ENCODE results near the gene ABO. TPM values are rescaled to one million over a fixed set of nuclear protein-coding genes. Genes with fewer than 3 reads are reported as not detected.
"Not testable (repeated sequence)": the region's sequence is repeated elsewhere in the genome, so short reads cannot be mapped to it uniquely, and the experiment has no call there.

Gene ABO
- 0.03 TPM for total RNA-seq

GRCh38 chr9:133275105-133276000, at the start of gene ABO:
Gene ABO (minus strand): TSS chr9:133275201.
- ATAC-seq (peak; percentile 14), DNase-seq (ENCODE audit: low spot score) (peak; percentile 32)

DNA sequence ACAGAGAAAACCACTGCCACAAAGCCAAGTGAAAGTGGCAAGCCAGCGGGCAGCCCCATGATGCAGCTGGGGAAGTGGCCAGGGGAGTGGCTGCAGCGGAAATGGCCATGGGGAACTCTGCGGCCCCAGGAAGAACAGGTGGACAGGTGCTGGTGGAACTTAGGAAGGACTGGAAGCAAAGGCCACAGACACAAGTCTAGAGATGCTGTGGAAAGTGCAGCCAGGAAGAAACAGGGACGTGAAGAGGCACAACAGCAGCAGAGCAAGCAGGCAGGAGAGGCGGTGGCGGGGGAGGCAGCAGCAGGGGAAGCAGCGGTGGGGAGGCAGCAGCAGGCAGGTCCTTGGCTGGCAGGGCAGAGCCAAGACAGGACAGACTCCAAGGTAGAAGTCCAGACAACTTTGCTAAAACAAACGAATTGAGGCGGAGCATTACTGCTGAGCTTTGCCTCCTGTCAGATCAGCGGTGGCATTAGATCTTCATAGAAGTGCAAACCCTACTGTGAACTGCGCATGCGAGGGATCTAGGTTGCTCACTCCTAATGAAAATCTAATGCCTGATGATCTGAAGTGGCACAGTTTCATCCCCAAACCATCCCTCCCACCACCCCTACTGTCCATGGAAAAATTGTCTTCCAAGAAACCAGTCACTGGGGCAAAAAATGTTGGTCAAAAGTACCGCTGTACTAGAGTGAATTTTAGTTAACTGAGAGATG, 49.1 kb upstream of the ABO start:
- DNase-seq (ENCODE audit: low spot score) (no peak), ATAC-seq (no peak)

DNA sequence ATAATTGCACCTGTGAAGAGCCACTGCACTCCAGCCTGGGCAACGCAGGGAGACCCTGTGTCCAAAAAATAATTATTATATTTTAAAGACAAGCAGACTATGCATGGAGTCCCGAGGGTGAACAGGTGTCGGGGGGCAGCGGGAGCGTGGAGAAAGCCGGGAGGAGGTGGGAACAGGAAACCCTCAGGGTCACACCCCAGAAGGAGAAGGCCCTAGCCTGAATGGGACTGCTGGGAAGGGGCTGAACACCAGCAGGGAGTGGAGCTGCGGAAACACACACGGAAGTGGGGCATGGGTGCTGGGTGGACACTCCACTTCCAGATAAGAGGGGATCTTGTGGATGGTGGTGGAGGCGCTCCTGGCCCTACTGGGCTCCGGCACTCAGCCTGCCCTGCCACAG, 48.2 kb upstream of the ABO start:
- DNase-seq (ENCODE audit: low spot score): no peak

DNA sequence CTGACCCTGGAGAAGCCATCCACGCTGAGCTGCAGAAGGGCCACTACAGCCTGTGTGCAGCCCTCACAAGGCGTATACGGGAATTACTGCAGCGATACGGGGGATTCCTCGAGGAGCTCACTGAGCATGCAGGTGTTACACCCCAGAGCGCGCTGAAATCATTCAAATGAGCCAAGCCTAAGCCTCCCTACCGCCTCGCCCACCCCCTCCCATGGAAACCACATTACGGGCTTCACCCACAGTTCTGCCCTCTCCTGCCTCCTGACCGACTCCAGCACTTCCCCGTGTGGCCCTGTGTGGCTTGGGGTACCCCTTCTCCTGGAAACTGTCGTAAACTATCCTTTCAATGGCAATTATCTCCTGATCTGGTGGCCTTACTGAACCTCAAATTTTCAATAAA, 47.7 kb upstream of the ABO start:
- DNase-seq (ENCODE audit: low spot score) (no peak), ATAC-seq (no peak)

More for the DNA sequence above, 48.2 kb upstream of the ABO start:
- ATAC-seq: no peak

GRCh38 chr9:133321411-133321935, 46.5 kb upstream of the ABO start:
- ATAC-seq (no peak), DNase-seq (ENCODE audit: low spot score) (peak; percentile 12)

GRCh38 chr9:133320421-133320881, 45.5 kb upstream of the ABO start:
- ATAC-seq: no peak
- DNase-seq (ENCODE audit: low spot score): no peak

GRCh38 chr9:133317551-133317950, 42.5 kb upstream of the ABO start:
- not testable (repeated sequence) for ATAC-seq
- DNase-seq (ENCODE audit: low spot score): peak; percentile 24

DNA sequence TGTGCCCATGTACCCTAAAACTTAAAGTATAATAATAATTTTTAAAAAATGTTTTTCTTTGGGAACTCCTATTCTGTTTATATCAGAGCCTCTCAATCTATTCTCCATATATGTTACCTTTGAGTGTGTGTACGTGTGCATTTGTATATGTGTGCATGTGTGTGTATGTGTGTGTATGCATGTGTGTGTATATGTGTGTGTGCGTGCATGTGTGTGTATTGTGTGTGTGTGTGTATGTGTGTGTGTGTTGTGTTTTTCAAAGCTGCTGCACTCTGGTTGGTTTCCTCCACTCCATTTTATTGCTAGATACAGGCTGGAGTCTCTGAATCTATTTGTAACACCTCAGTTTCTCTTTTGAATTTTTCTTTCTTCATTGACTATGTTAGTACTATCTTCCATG, 41.0 kb upstream of the ABO start:
- no peak for DNase-seq (ENCODE audit: low spot score)
- ATAC-seq: no peak

- no peak for DNase-seq (ENCODE audit: low spot score)
- ATAC-seq: no peak
Measured at GRCh38 chr9:133309608-133310007, 34.6 kb upstream of the ABO start.

DNA sequence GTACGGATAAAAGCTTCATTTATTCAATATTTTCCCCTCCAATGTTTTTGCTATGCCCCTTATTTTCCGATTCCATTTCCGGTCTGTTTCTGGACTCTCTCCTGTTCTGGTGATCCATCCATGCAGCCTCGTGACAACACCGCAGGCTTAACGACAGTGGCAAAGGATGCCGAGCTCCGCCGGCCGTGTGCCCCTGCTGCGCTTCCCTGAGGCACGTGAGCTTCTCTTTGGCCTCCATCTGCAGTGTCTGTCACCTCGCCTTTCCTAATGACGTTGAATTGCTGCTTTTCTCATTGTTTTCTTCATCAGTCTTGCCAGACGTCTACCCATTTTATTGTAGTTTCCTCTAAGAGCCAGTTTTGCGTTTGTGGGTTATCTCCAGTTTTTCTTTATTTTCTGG, 32.3 kb upstream of the ABO start:
- no peak for ATAC-seq
- DNase-seq (ENCODE audit: low spot score): peak; percentile 22

GRCh38 chr9:133306242-133307204, 31.5 kb upstream of the ABO start:
- ATAC-seq (no peak), DNase-seq (ENCODE audit: low spot score) (peak; percentile 31)

GRCh38 chr9:133305731-133306130, 30.7 kb upstream of the ABO start:
- DNase-seq (ENCODE audit: low spot score): peak; percentile 26

DNA sequence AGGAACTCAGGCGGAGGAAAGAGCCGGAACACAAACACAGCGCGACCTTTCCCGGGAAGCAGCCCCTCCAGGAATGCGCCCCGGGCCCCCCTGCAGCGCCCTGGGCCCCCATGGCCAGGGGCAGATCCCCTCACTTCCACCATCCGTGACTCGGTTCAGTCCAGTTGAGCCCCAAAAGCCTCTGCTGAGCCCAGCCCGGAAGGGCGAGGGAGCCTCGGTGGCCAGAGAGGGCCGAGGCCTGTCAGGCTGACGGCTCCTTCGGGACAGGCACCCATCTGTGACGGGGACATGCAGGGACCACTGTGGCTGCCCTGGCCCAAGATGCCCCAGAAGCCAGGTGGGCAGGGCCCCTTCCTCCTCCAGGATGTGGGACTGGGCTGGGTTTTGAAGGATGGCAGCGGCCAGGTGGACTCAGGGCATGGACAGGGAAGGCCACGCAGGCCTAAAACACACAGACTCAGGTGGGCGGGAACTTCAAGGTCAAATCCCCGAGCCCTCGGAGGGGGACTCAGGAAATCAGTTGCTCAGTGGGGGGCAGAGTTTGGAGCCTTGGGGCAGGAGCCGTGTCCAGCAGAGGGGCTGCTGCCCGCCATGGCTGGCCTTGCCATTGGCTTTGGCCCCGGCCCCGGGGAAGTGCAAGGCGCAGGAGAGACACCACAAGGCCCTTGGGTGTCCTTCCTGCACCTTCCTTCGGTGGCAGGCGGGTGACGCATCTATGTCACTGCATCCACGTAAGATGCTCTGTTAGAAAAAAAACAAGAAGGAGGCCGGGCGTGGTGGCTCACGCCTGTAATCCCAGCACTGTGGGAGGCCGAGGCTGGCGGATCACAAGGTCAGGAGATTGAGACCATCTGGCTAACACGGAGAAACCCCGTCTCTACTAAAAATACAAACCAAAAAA, 29.7 kb upstream of the ABO start:
- no peak for ATAC-seq
- peak; percentile 38 for DNase-seq (ENCODE audit: low spot score)

More at GRCh38 chr9:133305731-133306130, 30.7 kb upstream of the ABO start:
- ATAC-seq: no peak

GRCh38 chr9:133304158-133304470, 29.1 kb upstream of the ABO start:
- ATAC-seq: no peak

GRCh38 chr9:133303266-133304157, 28.5 kb upstream of the ABO start:
- ATAC-seq (no peak), DNase-seq (ENCODE audit: low spot score) (peak; percentile 35)

More at GRCh38 chr9:133304158-133304470, 29.1 kb upstream of the ABO start:
- DNase-seq (ENCODE audit: low spot score): peak; percentile 27

DNA sequence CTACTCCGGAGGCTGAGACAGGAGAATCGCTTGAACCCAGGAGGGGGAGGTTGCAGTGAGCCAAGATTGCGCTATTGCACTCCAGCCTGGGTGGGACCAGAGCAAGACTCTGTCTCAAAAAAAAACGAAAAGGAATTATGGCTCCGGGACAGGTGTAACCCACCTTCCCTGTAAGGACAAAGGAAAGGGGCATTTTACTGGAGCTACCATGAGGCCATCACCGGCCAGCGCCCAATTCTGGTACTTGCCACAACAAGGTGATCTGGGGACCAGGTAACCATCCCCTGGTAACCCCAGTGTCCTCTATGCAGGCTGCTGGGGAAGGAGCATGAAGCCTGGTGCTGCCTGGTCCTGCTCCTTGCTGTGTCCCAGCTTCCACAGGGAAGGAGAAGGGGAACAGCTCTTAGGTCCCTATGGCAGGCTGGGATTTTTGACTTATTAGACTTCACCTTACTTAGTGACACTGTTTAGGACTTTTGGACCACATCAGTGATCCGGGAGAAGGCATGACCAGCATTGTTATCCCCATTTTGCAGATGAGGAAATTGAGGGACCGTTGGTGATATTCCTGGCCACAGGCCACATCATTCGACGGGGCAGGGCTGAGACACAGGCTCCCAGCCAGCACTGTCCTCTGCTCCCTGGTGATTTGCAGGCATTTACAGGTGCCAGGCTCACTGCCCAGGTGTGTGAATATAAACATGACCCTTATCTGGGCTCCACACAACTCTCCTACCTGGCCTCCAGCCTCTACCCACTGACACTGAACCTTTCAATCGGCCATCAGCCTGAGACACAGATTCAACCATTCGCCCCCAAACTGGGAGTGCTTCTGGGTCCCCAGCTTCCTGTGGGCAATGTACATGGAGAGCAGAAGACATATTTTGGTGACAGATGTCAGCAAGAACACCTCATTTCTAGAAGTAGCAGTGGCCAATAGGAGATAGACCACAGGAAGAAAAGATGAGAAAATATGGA, 26.5 kb upstream of the ABO start:
- ATAC-seq (no peak), DNase-seq (ENCODE audit: low spot score) (peak; percentile 19)

- ATAC-seq: not testable (repeated sequence)
- peak; percentile 18 for DNase-seq (ENCODE audit: low spot score)
Measured at GRCh38 chr9:133299996-133300395, 25.0 kb upstream of the ABO start.
